Astrocyte of the spinal cord (primary cell): ENCODE data around the gene MIER1.
A peak's percentile ranks its signal among the peaks of the same experiment; 100 is the strongest.

Source experiments
- DNase-seq: peaks from one replicate; pipeline ENCODE4 v3.0.0; 2011; ENCODE audit warnings: low read depth, low spot score
- H3K4me3 ChIP-seq: 2 replicates; pipeline ENCODE4 v1.5.1; 2011; ENCODE audit warnings: low read depth, mild to moderate bottlenecking, low read length, moderate library complexity
- in situ Hi-C: cut with HindIII; loops from 2 replicates; pipeline ENCODE4 v1.10.0; 2017; ENCODE audit warnings: low sequenced_read_pairs
- TF ChIP-seq, protein P1 (sequence below): IDR thresholded peaks from 2 replicates; pipeline ENCODE4 v1.5.1; 2012; ENCODE audit warnings: low read depth, mild to moderate bottlenecking, low read length, inconsistent platforms

The MIER1 gene

DNA sequence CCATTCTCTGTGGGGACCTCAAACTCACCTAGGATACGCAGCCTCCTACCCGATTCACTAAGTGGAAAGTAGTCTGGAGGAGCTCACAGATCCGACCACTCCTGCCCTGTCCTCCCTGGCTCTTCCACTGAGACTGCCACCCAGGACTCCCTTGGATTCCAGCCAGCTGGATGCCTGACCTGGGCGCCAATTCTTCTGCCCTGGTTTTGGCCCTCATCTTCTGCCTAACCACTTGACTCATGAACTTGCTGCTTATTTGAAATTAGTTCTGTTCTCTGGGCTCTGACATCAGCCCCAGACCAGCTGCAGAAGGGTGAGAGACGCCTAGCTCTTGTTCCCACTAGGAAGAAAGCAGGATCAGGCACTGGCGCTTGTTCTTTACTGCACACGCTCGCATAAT is 80.3 kb downstream of the MIER1 start:
- in situ Hi-C loops = no loop called here
- no peak for DNase-seq
- H3K4me3 ChIP-seq = no peak overlapping the region
- TF ChIP-seq, protein P1, sequence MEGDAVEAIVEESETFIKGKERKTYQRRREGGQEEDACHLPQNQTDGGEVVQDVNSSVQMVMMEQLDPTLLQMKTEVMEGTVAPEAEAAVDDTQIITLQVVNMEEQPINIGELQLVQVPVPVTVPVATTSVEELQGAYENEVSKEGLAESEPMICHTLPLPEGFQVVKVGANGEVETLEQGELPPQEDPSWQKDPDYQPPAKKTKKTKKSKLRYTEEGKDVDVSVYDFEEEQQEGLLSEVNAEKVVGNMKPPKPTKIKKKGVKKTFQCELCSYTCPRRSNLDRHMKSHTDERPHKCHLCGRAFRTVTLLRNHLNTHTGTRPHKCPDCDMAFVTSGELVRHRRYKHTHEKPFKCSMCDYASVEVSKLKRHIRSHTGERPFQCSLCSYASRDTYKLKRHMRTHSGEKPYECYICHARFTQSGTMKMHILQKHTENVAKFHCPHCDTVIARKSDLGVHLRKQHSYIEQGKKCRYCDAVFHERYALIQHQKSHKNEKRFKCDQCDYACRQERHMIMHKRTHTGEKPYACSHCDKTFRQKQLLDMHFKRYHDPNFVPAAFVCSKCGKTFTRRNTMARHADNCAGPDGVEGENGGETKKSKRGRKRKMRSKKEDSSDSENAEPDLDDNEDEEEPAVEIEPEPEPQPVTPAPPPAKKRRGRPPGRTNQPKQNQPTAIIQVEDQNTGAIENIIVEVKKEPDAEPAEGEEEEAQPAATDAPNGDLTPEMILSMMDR = no peak

DNA sequence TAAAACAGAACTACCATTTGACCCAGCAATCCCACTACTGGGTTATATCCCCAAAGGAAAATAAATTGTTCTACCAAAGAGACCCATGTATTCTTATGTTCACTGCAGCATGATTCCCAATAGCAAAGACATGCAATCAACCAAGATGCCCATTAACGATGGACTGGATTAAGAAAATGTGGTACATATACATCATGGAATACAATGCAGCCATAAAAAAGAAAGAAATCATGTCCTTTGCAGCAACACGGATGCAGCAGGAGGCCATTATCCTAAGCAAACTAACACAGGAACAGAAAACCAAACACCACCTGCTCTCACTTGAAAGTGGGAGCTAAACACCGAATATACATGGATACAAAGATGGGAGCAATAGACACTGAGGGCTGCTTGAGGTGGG is 85.0 kb downstream of the MIER1 start:
- in situ Hi-C loops = no loop called here
- H3K4me3 ChIP-seq = no peak overlapping the region
- TF ChIP-seq, protein P1 = no peak
- DNase-seq = no peak

DNA sequence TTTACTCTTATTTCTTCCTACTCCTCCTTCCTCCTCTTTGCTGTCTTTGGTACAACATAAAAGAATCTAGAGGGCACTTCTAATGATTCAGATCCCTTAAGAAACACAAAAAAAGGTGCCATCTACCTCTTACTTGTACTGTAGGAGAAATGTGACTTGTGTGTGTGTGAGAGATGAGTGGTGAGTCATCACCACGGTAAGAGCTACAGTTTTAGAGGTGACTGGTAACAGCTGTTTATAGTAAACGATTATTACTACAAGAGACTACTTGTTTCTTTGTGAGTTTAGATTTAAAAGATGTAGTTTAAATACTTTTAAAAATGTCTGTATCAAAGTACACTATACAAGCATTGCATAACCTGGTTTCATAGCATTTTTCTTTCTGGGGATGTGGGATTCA is 88.8 kb downstream of the MIER1 start:
- peak; percentile 56 for DNase-seq
- in situ Hi-C loops = no loop called here
- no peak overlapping the region for H3K4me3 ChIP-seq
- TF ChIP-seq, protein P1 = no peak

DNA sequence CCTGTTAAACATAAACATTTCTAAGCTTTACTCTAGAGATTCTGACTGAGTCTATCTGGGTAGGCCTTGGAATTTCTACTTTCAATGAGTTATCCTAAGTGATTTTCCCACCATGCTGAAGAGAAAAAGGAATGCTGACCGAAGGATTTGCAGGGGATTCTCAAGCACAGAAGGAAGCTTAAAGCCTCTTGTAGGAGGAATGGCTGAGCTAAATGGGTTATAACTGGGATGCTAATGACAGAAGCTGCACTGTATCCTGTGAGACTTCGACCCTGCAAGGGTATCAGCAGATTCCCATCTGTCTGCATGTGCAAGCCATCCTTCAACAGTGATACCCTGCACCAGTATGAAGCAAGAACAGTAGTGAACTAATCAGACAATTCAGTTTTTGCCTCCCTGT is 93.8 kb downstream of the MIER1 start:
- TF ChIP-seq, protein P1 = no peak
- no peak overlapping the region for H3K4me3 ChIP-seq
- in situ Hi-C loops = no loop called here
- no peak for DNase-seq

DNA sequence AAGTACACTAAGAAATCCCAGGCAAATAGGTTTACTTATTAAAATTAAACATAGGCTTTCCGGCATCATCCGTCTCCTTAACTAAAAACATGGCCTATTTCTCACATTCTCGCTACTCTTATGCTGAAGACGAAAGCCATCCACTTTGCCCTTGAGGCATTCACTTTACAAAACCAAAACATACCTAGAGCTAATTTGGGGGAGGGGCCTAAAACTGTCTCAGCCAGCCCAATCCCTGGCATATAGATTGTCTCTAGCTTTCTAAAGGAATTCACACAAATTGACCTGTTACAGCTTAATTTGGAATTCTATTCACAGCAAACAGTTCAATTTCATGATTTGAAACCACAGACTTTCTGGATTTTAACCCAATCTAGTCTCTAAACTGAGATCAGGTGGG is 94.3 kb downstream of the MIER1 start:
- DNase-seq = no peak
- H3K4me3 ChIP-seq = no peak overlapping the region
- in situ Hi-C loops = no loop called here
- TF ChIP-seq, protein P1 = no peak

DNA sequence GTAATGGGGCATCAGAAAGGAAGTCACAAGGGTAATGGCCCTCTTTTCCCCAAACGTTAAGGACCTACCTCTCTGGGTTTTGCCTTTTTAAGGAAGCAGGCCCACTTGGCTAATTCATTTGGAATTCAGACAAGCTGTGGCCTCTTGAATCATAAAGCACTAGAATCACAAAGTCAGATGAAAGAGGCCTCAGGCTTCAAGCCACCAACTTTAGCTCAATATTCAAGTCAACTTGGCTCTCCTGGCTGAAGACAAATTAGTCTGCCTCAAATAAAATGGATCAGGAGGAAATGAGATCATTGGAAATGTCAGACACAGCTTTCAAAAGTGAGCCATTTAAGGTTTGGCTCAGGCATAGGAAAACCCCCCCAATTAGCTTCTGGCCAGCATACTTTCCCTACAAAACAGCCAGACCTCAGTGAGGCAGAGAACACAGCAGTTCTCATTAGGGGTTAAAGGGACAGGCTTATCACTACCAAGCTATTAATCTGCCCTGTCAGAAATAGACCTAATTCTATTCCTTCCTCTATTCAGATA is 94.9 kb downstream of the MIER1 start:
- peak; percentile 88 for DNase-seq
- H3K4me3 ChIP-seq = no peak overlapping the region
- TF ChIP-seq, protein P1 = no peak
- in situ Hi-C loops = no loop called here

DNA sequence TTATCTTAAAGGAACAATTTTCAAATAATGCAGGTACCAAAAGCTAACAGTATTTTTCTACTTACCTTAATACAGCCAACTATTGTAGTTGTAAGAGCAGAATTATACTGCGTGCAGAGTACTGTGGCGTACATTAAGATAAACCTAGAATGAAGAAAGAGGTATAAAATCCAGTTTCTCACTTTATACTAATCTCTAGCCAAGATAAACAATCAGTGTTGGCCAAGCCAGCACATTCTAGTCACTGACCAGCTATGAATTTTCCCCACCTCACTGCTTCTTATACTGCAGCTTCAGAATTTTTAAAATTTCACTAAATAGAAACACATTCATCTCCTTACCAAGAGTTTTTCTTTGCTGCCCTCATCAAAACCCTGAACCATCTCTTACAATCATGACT is 95.5 kb downstream of the MIER1 start:
- in situ Hi-C loops = no loop called here
- TF ChIP-seq, protein P1 = no peak
- peak; percentile 78 for DNase-seq
- H3K4me3 ChIP-seq = no peak overlapping the region
